HUDEP-2 (cell line): ENCODE data around the gene CABCOCO1.

Source experiments
- DNase-seq, 76 experiments: peaks; one replicate each; lab custom pipeline; 2025; ENCODE audit not compliant: unreplicated experiment in 76 of 76; lab: John Stamatoyannopoulos, UW

Gene CABCOCO1

GRCh38 chr10:61662794-61663259 is at the start of gene CABCOCO1:
Gene CABCOCO1, plus strand, starts transcription at chr10:61662929. Its CDS starts 44 bp downstream, at chr10:61662973.
- DNase-seq: peak in 2 of 76 experiments; percentile 4 to 5

DNA sequence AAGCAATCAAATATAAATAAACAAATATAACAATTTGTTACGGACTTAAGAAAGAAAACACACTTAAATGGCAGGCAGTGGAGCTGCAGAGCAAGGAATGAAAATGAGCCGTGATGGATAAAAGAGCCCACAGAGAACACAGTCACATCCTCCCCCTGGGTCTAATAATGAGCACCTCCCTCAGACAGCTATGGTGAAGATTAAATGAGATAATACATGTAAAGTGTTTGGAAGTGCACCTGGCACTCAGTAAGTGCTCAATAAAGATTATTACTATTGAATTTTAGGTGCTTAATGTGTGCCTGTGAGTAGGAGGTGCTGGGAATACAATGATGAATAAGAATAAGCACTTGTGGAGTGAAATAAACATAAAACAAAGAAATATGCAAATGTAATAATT is 49.1 kb upstream of the CABCOCO1 start:
- DNase-seq: no peak

DNA sequence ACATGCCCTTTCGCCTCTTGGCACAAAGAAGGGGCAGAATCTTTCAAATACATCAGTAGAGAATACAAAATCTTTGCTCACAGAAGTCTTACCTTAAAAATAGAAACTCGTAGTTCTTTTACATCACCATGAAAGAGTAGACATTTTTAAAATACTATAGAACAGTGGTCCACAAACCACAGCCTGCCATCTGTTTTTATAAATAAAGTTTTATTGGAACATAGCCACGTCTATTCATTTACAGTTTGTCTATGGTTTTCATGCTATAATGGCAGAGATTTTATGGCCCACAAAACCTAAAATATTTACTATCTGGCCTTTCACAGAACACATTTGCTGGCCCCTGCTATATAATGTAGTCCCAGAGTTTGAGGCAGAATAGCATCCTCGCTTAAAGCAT is 46.1 kb upstream of the CABCOCO1 start:
- no peak for DNase-seq

DNA sequence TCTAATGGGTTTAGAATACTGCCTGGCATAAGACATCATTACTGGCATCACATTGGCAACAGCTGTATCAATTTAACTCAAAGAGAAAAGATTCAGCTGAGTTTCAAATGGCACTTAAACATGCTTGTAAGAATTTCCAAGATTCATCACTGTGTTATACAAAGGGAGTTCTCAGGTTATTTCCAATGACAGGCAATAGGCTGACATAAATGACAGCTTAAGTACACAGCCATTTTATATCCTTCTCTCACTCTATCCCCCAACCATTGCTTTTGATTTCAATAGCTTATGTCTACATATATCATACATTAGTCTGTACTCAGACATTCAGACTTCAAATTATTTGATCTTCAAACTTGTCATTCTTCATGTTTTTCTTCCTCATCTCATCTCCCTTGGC is 45.5 kb upstream of the CABCOCO1 start:
- no peak for DNase-seq

GRCh38 chr10:61617586-61617985 is 45.1 kb upstream of the CABCOCO1 start:
- no peak for DNase-seq

GRCh38 chr10:61618388-61618961 is 44.3 kb upstream of the CABCOCO1 start:
- no peak for DNase-seq

DNA sequence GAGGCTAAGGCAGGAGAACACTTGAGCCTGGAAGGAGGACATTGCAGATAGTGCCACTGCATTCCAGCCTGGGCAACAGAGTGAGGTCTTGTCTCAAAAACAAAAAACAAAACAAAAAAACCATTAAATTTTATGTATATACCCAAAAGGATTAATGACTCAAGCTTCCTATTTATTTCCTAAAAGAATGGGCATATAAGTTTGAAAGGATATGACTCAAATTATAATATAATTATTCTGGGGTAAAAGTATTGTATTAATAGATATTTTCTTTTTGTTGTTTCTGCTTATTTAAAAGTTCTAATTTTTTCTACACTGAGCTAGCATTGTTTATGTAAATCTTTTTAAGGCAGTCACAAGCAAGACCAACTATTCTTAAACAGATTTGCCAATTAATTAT is 42.2 kb upstream of the CABCOCO1 start:
- no peak for DNase-seq

GRCh38 chr10:61621605-61622051 is 41.1 kb upstream of the CABCOCO1 start:
- no peak for DNase-seq

DNA sequence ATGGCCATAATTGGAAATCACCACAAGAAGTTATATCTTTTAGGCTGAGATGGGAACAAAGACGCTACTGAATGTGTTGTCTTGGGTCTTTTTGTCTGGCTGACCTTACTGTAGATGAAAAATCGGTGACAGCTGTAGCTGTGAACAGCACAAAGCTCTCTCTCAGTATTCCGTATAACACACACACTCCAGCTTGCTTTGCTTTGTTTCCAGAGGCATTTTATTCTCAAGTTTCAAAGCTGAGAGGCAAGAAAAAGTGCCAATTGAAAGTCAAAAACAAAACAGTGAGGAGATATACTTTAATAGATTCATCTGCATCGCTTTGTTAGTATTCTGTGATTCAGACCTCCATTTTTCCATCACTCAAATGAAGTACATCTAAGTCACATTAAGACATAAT is 39.6 kb upstream of the CABCOCO1 start:
- no peak for DNase-seq

GRCh38 chr10:61626209-61626608 is 36.5 kb upstream of the CABCOCO1 start:
- no peak for DNase-seq

GRCh38 chr10:61627266-61627665 is 35.5 kb upstream of the CABCOCO1 start:
- no peak for DNase-seq

DNA sequence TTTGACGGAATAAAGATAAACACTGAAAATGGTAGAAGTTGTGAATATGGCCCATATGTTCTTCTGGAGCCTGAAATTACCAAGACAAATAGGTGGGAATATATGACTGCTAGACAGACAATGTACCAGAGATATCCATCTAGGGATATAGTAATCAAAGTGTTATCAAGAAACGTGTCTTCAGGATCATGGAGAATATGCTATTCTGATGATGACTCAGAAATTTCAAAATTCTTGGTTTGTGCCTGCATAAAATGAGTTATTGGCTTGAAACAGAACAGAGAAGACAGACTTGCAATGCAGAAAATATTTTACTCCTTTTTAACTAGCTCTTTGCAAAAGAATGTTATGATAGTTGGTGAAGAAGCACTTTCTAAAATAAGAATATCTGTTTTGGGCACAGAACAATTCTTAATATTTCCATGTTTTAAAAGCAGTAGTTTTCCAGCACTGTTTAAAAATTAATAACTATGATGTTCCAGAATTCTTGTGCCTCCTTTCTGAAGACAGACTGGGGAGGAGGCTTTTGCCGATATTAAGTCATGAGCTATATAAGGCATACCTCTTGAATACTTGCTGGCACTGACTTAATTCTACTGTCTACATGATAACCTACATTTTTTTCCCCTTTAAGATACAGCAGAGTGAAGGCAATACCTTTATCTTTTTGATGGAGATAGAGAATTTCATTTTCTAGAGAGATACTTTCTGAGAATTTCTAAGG is 34.4 kb upstream of the CABCOCO1 start:
- no peak for DNase-seq

DNA sequence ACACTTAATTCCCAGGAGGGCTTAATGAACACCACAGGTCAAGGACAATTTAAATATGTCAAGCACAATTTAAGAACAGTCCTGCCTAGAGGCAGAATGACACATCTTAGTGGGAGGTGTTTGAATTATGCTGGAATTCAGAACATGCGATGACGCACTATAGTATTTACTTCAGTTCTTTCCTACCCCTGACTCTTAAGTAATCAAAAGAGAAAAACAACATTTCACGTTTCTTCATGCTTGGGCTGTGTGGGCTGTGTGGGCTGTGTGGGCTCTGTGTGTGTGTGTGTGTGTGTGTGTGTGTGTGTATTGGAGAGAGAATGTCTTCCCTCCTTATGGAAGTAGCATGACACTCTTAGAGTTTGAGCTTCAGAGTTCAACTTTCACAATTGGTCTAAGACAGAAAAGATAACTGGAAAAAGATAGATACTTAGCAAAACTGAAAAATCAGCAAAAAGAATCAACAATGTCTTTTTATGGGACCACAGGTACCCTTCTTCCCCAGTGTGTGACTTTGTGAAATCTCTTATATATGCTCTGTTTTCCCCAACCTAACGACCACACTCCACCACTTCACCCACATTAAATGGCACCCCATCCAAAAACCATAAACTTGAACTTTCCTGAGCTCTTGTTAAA is 33.7 kb upstream of the CABCOCO1 start:
- no peak for DNase-seq

DNA sequence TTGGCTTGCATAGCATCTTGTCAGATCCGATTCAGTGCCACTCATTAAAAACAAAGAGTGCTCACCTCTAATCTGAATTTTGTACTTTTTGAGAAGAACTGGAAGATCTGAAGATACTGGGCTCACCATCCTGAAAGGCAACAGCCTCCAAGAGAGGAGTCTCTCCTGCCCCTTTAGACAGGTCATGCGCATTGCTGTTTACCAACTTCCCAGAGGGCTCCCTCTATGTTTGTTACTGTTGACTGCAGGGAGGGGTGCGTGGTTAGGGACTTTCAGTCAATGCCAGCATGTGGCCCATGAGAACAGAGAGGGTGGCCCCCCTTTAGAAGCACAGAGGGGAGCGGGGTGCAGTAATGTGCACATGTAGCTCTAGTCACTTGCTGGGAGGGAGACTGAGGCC is 33.2 kb upstream of the CABCOCO1 start:
- DNase-seq: no peak

DNA sequence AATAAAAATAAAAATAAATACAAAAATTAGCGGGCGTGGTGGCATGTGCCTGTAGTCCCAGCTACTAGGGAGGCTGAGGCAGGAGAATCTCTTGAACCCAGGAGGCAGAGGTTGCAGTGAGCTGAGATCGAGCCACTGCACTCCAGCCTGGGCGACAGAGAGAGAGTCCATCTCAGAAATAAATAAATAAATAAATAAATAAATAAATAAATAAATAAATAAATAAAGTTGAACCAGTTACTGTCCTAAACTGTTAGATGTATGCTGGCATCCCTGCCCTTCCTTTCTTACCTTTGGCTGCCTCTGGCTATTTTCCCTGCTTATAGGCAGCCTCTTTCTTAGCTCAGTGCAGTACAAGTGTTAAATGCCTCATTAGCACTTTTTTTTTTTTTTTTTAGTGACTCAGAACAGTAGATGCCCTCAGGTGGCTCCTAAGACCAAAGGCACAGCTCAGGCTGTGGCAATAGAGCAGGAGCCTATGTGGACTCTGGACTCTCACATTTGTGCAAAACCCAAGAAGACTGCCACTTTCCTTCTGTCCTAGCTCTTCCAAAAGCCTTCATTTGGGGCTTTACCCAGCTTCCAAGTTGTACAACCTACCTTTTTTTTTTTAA is 30.6 kb upstream of the CABCOCO1 start:
- DNase-seq: no peak

DNA sequence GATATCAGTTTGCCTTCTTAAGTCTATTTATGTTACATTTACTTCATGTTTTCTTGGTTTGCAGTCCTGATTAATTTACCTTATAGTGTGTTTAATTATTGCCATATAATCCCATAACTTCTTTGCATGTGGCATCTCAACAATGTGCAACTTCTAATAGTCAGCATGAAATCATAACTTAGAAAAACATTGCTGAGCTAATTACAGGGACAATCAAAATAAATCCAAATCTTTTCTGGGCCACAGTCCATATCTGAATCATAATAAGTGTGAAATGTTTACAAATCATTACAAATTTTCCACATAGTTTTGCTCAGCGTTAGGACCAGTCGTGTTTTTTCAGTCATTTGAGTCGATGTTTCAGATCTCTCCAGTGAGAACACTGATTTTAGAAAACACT is 29.1 kb upstream of the CABCOCO1 start:
- no peak for DNase-seq

- DNase-seq: no peak
Measured at GRCh38 chr10:61634746-61635145, 28.0 kb upstream of the CABCOCO1 start.

- DNase-seq: no peak
Measured at GRCh38 chr10:61635471-61635870, 27.3 kb upstream of the CABCOCO1 start.

DNA sequence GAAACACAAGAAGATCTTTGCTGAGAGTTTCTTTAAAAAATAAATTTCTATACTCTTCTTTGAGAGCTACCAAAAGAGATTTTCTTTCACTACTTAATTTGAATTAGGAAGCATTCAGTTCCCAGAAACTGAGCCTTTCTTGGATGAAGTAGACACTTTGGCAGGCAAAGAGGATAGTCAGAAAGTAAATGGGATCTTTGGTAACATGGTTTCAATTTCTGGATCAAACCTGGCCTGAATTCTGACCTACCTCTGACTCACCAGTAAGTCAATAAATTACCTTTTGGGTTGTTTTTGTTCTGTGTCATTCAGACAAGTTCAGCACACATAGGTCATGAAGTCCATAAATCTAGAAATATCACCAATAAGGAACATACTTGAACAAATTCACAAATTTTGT is 26.8 kb upstream of the CABCOCO1 start:
- DNase-seq: no peak

GRCh38 chr10:61639952-61640351 is 22.8 kb upstream of the CABCOCO1 start:
- DNase-seq: no peak

- no peak for DNase-seq
Measured at GRCh38 chr10:61640856-61641255, 21.9 kb upstream of the CABCOCO1 start.
